Loucy (cell line): ENCODE measurements around the gene ZNF664.

Experiments used
- H2AFZ ChIP-seq: fragments of 200-600 bp; sonication (generic); 2 replicates; pipeline ENCODE4 v1.6.0; 2016; ENCODE audit warnings: antibody characterized with exemption, mild to moderate bottlenecking, low read length, moderate library complexity
- H3F3A ChIP-seq: fragments of 200-600 bp; 2 replicates; pipeline ENCODE4 v1.6.0; 2016; ENCODE audit warnings: antibody characterized with exemption, low read depth, mild to moderate bottlenecking
- H3K27me3 ChIP-seq: fragments of 200-600 bp; sonication (generic); 2 replicates; pipeline ENCODE4 v1.6.1; 2014; ENCODE audit warnings: low read length, mild to moderate bottlenecking; ENCODE audit not compliant: insufficient read depth, poor library complexity, severe bottlenecking
- H3K36me3 ChIP-seq: fragments of 200-600 bp; sonication (generic); 2 replicates; pipeline ENCODE4 v1.6.1; 2016; ENCODE audit warnings: low read length; ENCODE audit not compliant: insufficient read depth
- H3K4me1 ChIP-seq: fragments of 200-600 bp; sonication (generic); 2 replicates; pipeline ENCODE4 v1.5.1; 2014; ENCODE audit warnings: low read length, mild to moderate bottlenecking; ENCODE audit not compliant: insufficient read depth, poor library complexity, severe bottlenecking
- H3K4me2 ChIP-seq: fragments of 200-600 bp; sonication (generic); 2 replicates; pipeline ENCODE4 v1.6.0; 2014; ENCODE audit warnings: antibody characterized with exemption, low read length, low read depth, mild to moderate bottlenecking; ENCODE audit not compliant: poor library complexity, severe bottlenecking
- H3K4me3 ChIP-seq: fragments of 200-600 bp; sonication (generic); 2 replicates; pipeline ENCODE4 v1.5.1; 2014; ENCODE audit warnings: low read length, mild to moderate bottlenecking, mixed read lengths; ENCODE audit not compliant: poor library complexity, severe bottlenecking
- H3K79me2 ChIP-seq: fragments of 200-600 bp; sonication (generic); 2 replicates; pipeline ENCODE4 v1.6.1; 2014; ENCODE audit warnings: low read length; ENCODE audit not compliant: insufficient read depth
- H3K9ac ChIP-seq: fragments of 200-600 bp; sonication (generic); 2 replicates; pipeline ENCODE4 v1.6.0; 2014; ENCODE audit warnings: mild to moderate bottlenecking, low read depth, low read length, moderate library complexity; ENCODE audit not compliant: poor library complexity, severe bottlenecking
- H3K9me2 ChIP-seq: fragments of 200-600 bp; sonication (generic); replicated peaks from 2 replicates; pipeline ENCODE4 v1.6.1; 2016; ENCODE audit warnings: low read depth, low read length, mixed read lengths
- H3K9me3 ChIP-seq: fragments of 200-600 bp; sonication (generic); 2 replicates; pipeline ENCODE4 v1.6.1; 2014; ENCODE audit warnings: mild to moderate bottlenecking, antibody characterized with exemption, low read length, low read depth; ENCODE audit not compliant: insufficient read depth
- H4K20me1 ChIP-seq: fragments of 200-600 bp; sonication (generic); 2 replicates; pipeline ENCODE4 v1.6.0; 2014; ENCODE audit warnings: antibody characterized with exemption, low read length, mild to moderate bottlenecking; ENCODE audit not compliant: insufficient read depth, poor library complexity, severe bottlenecking
- CTCF ChIP-seq: fragments of 200-600 bp; sonication (generic); conservative IDR thresholded peaks from 2 replicates; pipeline ENCODE4 v1.5.1; 2014; ENCODE audit warnings: mild to moderate bottlenecking, antibody characterized with exemption, low read length
- EZH2phosphoT487 ChIP-seq: fragments of 200-600 bp; IDR thresholded peaks from 2 replicates; pipeline ENCODE4 v1.6.1; 2018; ENCODE audit warnings: antibody characterized with exemption, mild to moderate bottlenecking, moderate library complexity, borderline replicate concordance

The ZNF664 gene

DNA sequence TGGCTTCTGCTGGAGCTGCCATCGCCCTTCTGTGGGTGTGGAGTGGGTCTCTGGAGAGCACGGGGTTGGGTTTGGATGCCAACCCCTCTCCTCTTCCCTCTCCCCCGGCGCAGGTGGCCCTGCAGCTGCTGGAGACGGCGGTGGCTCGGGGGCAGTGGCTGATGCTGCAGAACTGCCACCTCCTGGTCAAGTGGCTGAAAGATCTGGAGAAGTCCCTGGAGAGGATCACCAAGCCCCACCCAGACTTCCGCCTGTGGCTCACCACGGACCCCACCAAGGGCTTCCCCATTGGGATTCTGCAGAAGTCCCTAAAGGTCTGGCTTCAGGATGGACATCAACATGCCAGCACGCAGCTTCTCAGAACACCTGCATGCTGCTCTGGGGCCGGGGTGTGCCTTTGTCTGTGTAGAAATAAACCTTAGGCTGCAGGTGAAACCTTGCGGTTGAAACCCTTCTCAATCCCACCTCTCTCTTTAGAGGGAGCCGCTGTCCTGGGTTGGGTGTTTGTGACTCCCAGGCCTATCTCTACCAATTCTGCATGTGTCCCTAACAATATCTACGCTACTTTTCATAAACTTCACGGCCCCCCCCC is 44.6 kb upstream of the ZNF664 start:
- Histone ChIP-seq H3K9ac (no peak overlapping the region), H3F3A (no peaks in the 10 kb centered on the region), H3K4me2 (no peak overlapping the region), H3K9me3 (no peaks in the 10 kb centered on the region), H2AFZ (no peak overlapping the region), H3K4me3 (no peak overlapping the region), H3K36me3 (no peaks in the 10 kb centered on the region), H3K79me2 (no peaks in the 10 kb centered on the region), H3K4me1 (no peaks in the 10 kb centered on the region), H3K9me2 (no peaks in the 10 kb centered on the region), H4K20me1 (no peaks in the 10 kb centered on the region), H3K27me3 (no peaks in the 10 kb centered on the region)
- no peak for TF ChIP-seq CTCF
- TF ChIP-seq EZH2phosphoT487 = no peak

DNA sequence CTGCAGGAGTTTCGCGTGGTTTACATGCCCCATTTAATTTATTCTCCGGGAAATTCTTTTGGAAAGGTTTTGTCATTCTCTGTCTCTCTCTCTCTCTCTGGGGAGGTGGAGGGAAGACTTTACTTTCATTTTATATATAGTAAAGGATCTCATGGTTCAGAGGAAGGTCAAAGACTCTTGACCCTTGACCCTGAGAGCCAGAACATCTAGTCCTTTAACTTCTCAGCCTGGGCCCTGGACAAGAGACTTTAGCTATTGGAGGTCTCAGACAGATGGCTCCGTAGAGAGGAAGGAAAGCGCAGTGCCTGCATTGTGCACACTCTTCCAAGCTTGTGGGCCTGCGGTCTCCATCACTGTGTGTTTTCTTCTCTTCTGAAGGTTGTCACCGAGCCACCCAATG is 44.1 kb upstream of the ZNF664 start:
- Histone ChIP-seq H2AFZ (no peak overlapping the region), H3K4me3 (no peak overlapping the region), H3K4me1 (no peaks in the 10 kb centered on the region), H3K9ac (no peak overlapping the region), H3K4me2 (no peak overlapping the region), H3K36me3 (no peaks in the 10 kb centered on the region), H3F3A (no peaks in the 10 kb centered on the region), H3K9me3 (no peaks in the 10 kb centered on the region), H3K9me2 (no peaks in the 10 kb centered on the region), H4K20me1 (no peaks in the 10 kb centered on the region), H3K27me3 (no peaks in the 10 kb centered on the region), H3K79me2 (no peaks in the 10 kb centered on the region)
- TF ChIP-seq EZH2phosphoT487 (no peak), CTCF (no peak)

DNA sequence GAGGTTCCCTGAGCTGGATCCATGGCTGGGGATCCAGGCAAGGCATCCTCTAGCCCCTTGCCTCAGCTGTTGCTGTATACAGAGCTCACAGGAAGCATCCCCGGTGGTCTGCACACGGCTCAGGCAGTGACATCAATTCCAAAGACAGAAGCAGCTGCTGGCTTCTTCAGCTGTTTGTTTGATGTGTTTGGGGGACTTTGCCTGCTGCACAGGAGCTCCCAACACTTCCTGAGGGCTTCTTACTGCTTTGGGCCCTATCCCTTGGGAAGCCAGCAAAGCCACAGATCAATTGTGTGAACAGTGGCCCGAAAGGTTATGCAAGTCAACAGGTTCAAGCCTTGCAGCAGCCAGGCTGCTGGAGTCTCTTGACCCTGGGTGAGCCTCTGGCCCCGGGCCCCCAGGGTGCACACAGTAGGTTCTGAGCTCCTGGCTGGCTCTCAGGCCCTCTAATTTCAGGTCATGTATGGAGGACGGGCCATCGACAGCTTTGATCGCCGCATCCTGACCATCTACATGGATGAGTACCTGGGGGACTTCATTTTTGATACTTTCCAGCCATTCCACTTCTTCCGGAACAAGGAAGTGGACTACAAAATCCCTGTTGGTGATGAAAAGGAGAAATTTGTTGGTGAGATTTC is 43.0 kb upstream of the ZNF664 start:
- no peak overlapping the region for H3K9ac ChIP-seq
- H2AFZ ChIP-seq = no peak overlapping the region
- no peaks in the 10 kb centered on the region for H3K4me1 ChIP-seq
- no peak for TF ChIP-seq CTCF
- H3K27me3 ChIP-seq = no peaks in the 10 kb centered on the region
- H3K79me2 ChIP-seq = no peaks in the 10 kb centered on the region
- H3K4me2 ChIP-seq = no peak overlapping the region
- no peaks in the 10 kb centered on the region for H3F3A ChIP-seq
- no peaks in the 10 kb centered on the region for H4K20me1 ChIP-seq
- no peaks in the 10 kb centered on the region for H3K36me3 ChIP-seq
- H3K9me3 ChIP-seq = no peaks in the 10 kb centered on the region
- H3K4me3 ChIP-seq = no peak overlapping the region
- no peaks in the 10 kb centered on the region for H3K9me2 ChIP-seq
